Osteocyte (in vitro differentiated cells): ENCODE results near the gene COL5A2. TPM values are rescaled to one million over a fixed set of nuclear protein-coding genes. Genes with fewer than 3 reads are reported as not detected.

ENCODE experiments used
- DNase-seq: peaks from one replicate; pipeline ENCODE4 v3.0.0; 2021; ENCODE audit warnings: mixed read lengths; ENCODE audit not compliant: unreplicated experiment; ENCODE audit errors: extremely low spot score
- H3K27ac Mint-ChIP-seq: one replicate; pipeline ENCODE4 v1.8.0; 2021; ENCODE audit warnings: mild to moderate bottlenecking, mixed read lengths; ENCODE audit not compliant: unreplicated experiment
- H3K27me3 Mint-ChIP-seq: one replicate; pipeline ENCODE4 v1.8.0; 2021; ENCODE audit warnings: mixed read lengths; ENCODE audit not compliant: unreplicated experiment
- H3K36me3 Mint-ChIP-seq: one replicate; pipeline ENCODE4 v1.8.0; 2021; ENCODE audit warnings: mixed read lengths; ENCODE audit not compliant: unreplicated experiment
- H3K4me1 Mint-ChIP-seq: one replicate; pipeline ENCODE4 v1.8.0; 2021; ENCODE audit warnings: mixed read lengths; ENCODE audit not compliant: unreplicated experiment
- H3K4me3 Mint-ChIP-seq: one replicate; pipeline ENCODE4 v1.8.0; 2021; ENCODE audit warnings: mild to moderate bottlenecking, moderate library complexity, mixed read lengths; ENCODE audit not compliant: unreplicated experiment
- H3K9me3 Mint-ChIP-seq: one replicate; pipeline ENCODE4 v1.8.0; 2021; ENCODE audit warnings: mixed read lengths; ENCODE audit not compliant: unreplicated experiment
- total RNA-seq: library from RNA; stranded (reverse); gene quantifications from 2 replicates; pipeline ENCODE4 v1.2.1, GENCODE V29; 2021
- TF ChIP-seq, protein P1 (sequence below): fragments of 200-600 bp; sonication (generic); IDR thresholded peaks from 2 replicates; pipeline ENCODE4 v1.5.0; 2021; ENCODE audit warnings: antibody characterized with exemption, mild to moderate bottlenecking, moderate library complexity

Gene COL5A2
- total RNA-seq, 1 donor from 2014 or later: 1,873 TPM

DNA sequence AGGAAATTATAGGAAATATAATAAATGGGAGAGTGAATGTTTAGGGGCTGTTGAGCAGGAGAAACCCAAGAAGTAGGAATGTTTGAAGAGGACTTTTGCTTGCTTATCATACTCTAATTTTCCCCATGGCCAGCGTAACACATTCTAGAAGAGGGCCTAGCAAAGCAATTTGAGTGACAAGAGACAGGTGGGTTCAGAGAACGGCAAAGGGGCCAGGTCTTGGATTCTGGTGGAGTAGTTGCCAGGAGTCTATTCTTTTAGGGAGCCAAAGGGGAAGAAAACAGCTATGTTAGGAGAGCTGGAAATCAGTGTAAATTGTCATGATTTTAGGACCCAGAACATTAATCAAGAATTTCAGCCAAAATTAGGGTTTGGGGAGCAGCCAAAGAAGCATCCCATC is 96.5 kb downstream of the COL5A2 start:
- no peak for DNase-seq
- no peaks in the 10 kb centered on the region for H3K9me3 Mint-ChIP-seq
- no peak overlapping the region for H3K4me3 Mint-ChIP-seq
- H3K4me1 Mint-ChIP-seq: peaks cover 44% of the 10 kb centered on the region
- peaks cover 79% of the 10 kb centered on the region for H3K36me3 Mint-ChIP-seq
- H3K27ac Mint-ChIP-seq: peak overlapping the region; percentile 82
- TF ChIP-seq, protein P1, sequence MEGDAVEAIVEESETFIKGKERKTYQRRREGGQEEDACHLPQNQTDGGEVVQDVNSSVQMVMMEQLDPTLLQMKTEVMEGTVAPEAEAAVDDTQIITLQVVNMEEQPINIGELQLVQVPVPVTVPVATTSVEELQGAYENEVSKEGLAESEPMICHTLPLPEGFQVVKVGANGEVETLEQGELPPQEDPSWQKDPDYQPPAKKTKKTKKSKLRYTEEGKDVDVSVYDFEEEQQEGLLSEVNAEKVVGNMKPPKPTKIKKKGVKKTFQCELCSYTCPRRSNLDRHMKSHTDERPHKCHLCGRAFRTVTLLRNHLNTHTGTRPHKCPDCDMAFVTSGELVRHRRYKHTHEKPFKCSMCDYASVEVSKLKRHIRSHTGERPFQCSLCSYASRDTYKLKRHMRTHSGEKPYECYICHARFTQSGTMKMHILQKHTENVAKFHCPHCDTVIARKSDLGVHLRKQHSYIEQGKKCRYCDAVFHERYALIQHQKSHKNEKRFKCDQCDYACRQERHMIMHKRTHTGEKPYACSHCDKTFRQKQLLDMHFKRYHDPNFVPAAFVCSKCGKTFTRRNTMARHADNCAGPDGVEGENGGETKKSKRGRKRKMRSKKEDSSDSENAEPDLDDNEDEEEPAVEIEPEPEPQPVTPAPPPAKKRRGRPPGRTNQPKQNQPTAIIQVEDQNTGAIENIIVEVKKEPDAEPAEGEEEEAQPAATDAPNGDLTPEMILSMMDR: no peak
- H3K27me3 Mint-ChIP-seq: no peaks in the 10 kb centered on the region

DNA sequence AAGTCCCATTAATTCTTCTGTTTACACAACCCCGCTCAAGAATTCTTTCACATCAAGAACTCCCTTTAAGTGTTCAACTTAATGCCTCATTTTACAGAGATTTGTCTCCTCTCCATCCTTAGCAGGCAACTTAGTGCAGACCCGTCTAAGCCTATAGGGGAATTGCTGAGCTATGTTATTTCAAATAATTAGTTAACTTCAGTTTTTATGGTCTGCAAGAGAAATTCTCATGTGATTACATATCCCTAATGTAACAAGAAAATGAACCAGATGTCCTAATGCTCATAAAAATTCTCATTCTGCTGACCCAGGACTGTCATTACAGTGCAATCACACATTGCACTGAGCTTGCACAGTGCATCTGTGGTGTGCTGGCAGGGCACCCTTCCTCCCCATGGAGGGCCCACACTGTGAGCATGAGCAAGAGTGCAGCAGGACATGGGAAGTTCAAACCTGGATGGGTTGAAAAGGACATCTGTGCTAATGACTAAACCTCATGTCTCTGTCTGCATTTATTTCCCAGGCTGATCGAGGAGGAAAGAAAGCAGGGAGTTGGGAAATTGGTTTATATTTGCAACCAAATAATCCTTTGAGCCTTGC is 97.1 kb downstream of the COL5A2 start:
- TF ChIP-seq, protein P1: no peak
- no peak for DNase-seq
- no peaks in the 10 kb centered on the region for H3K27me3 Mint-ChIP-seq
- H3K27ac Mint-ChIP-seq: peak overlapping the region; percentile 82
- peaks cover 81% of the 10 kb centered on the region for H3K36me3 Mint-ChIP-seq
- H3K4me3 Mint-ChIP-seq: no peak overlapping the region
- no peaks in the 10 kb centered on the region for H3K9me3 Mint-ChIP-seq
- peaks cover 38% of the 10 kb centered on the region for H3K4me1 Mint-ChIP-seq

DNA sequence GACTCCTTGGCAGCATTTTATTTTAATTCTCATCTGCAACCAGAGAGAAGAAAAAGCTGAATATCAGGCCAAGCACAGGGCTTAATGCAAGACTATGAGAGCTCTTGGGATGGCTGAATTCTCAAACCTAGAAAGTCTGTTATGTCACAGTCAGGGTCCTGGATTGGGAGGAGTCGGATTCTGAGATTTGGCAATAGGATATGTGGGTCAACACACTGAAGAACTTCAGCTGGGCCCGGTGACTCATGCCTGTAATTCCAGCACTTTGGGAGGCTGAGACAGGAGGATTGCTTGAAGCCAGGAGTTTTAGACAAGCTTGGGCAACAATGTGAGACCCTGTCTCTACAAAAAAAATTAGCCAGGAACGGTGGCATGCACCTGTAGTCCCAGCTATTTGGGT is 103.0 kb downstream of the COL5A2 start:
- H3K36me3 Mint-ChIP-seq: peaks cover 77% of the 10 kb centered on the region
- H3K27me3 Mint-ChIP-seq: no peaks in the 10 kb centered on the region
- H3K9me3 Mint-ChIP-seq: no peaks in the 10 kb centered on the region
- DNase-seq: no peak
- peaks cover 42% of the 10 kb centered on the region for H3K4me1 Mint-ChIP-seq
- H3K4me3 Mint-ChIP-seq: no peak overlapping the region
- H3K27ac Mint-ChIP-seq: peak overlapping the region; percentile 84
- TF ChIP-seq, protein P1: no peak

DNA sequence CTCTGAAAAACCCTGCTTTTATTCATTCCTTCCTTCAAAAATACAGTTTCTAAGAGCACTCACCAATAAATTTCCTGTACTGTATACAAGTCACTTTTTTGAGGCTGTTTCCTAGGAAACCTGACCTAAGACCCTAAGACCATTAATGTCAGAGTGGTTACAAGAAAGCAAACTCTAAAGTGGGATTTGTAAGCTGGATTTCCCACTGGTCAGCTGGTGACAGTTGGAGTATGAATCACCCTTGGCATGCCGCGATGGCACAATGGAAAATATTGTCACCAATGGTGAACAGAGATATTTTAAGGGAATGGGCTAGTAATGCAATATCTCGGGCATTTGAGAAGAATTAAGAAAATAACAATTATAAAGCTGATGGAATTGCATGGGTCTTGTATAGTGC is 103.4 kb downstream of the COL5A2 start:
- no peaks in the 10 kb centered on the region for H3K9me3 Mint-ChIP-seq
- DNase-seq: no peak
- TF ChIP-seq, protein P1: no peak
- no peaks in the 10 kb centered on the region for H3K27me3 Mint-ChIP-seq
- peaks cover 45% of the 10 kb centered on the region for H3K4me1 Mint-ChIP-seq
- H3K36me3 Mint-ChIP-seq: peaks cover 78% of the 10 kb centered on the region
- peak overlapping the region; percentile 84 for H3K27ac Mint-ChIP-seq
- no peak overlapping the region for H3K4me3 Mint-ChIP-seq

DNA sequence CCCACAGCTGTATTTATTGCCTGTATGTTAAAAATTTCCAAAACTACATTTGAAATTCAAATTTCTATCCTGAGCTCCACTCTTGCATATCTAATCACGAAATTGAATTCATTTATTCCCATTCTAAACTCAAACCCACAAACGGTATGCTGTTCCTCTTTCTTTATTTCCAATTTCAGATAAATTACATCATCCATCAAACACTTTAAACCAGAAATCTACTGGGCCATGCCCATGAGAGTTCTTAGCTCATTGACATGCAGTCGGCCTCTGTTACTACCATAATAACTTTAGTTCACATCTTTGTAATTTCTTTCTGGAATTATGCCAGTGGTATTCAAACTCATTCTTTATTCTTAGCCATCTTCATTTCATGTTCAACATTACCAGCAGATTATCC is 105.1 kb downstream of the COL5A2 start:
- DNase-seq: no peak
- peaks cover 79% of the 10 kb centered on the region for H3K36me3 Mint-ChIP-seq
- peak overlapping the region; percentile 68 for H3K27ac Mint-ChIP-seq
- no peaks in the 10 kb centered on the region for H3K9me3 Mint-ChIP-seq
- peaks cover 57% of the 10 kb centered on the region for H3K4me1 Mint-ChIP-seq
- TF ChIP-seq, protein P1: no peak
- no peak overlapping the region for H3K4me3 Mint-ChIP-seq
- no peaks in the 10 kb centered on the region for H3K27me3 Mint-ChIP-seq
